ENCODE data around the gene C16orf92.

- TF ChIP-seq, protein P1, sequence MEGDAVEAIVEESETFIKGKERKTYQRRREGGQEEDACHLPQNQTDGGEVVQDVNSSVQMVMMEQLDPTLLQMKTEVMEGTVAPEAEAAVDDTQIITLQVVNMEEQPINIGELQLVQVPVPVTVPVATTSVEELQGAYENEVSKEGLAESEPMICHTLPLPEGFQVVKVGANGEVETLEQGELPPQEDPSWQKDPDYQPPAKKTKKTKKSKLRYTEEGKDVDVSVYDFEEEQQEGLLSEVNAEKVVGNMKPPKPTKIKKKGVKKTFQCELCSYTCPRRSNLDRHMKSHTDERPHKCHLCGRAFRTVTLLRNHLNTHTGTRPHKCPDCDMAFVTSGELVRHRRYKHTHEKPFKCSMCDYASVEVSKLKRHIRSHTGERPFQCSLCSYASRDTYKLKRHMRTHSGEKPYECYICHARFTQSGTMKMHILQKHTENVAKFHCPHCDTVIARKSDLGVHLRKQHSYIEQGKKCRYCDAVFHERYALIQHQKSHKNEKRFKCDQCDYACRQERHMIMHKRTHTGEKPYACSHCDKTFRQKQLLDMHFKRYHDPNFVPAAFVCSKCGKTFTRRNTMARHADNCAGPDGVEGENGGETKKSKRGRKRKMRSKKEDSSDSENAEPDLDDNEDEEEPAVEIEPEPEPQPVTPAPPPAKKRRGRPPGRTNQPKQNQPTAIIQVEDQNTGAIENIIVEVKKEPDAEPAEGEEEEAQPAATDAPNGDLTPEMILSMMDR (conservative IDR thresholded peaks at IDR 0.05; ENCODE audit: low read length), result no peak
- TF ChIP-seq EZH2phosphoT487 (IDR thresholded peaks at IDR 0.05; ENCODE audit: borderline replicate concordance), result no peak
These were observed 30.5 kb upstream of the C16orf92 start for GRCh38 chr16:29992344-29992967.

Measured in Loucy (cell line).